NB4 (cell line): ENCODE data around the gene TMEM229B.

ENCODE experiments used
- DNase-seq: peaks from one replicate; pipeline ENCODE4 v3.0.0; 2010; ENCODE audit warnings: low read depth
- H3K4me3 ChIP-seq: one replicate; pipeline ENCODE4 v1.5.1; 2011; ENCODE audit warnings: mild to moderate bottlenecking, low read depth, low read length, moderate library complexity
- CTCF ChIP-seq: IDR thresholded peaks from one replicate; pipeline ENCODE4 v1.5.1; 2012; ENCODE audit warnings: low read depth, low read length
- MAX ChIP-seq: IDR thresholded peaks from 2 replicates; pipeline ENCODE4 v1.6.1; 2011; ENCODE audit warnings: low read depth, low read length
- MYC ChIP-seq: IDR thresholded peaks from 2 replicates; pipeline ENCODE4 v1.6.1; 2011; ENCODE audit warnings: low read depth, low read length
- POLR2A ChIP-seq: IDR thresholded peaks from 2 replicates; pipeline ENCODE4 v1.6.1; 2011; ENCODE audit warnings: mild to moderate bottlenecking; ENCODE audit not compliant: insufficient read length; ENCODE audit errors: extremely low read depth

TMEM229B gene

GRCh38 chr14:67487937-67488893 lies at the start of gene TMEM229B:
Gene TMEM229B (minus strand): TSS chr14:67488721. CDS start chr14:67473923, 14,798 bp downstream.
- peak; percentile 81 for TF ChIP-seq MYC
- peak; percentile 56 for TF ChIP-seq POLR2A
- no peak for TF ChIP-seq CTCF
- peak; percentile 84 for TF ChIP-seq MAX
- H3K4me3 ChIP-seq: peak within 1 kb of the TSS; percentile 80

GRCh38 chr14:67537736-67538135 lies 49.2 kb upstream of the TMEM229B start:
- DNase-seq: no peak
- H3K4me3 ChIP-seq: no peak overlapping the region

More at GRCh38 chr14:67487937-67488893, at the start of gene TMEM229B:
- DNase-seq: peak; percentile 90

GRCh38 chr14:67536087-67536486 lies 47.6 kb upstream of the TMEM229B start:
- TF ChIP-seq POLR2A (no peak), MYC (no peak), CTCF (no peak), MAX (no peak)
- DNase-seq: no peak

More at GRCh38 chr14:67537736-67538135, 49.2 kb upstream of the TMEM229B start:
- TF ChIP-seq POLR2A: no peak

DNA sequence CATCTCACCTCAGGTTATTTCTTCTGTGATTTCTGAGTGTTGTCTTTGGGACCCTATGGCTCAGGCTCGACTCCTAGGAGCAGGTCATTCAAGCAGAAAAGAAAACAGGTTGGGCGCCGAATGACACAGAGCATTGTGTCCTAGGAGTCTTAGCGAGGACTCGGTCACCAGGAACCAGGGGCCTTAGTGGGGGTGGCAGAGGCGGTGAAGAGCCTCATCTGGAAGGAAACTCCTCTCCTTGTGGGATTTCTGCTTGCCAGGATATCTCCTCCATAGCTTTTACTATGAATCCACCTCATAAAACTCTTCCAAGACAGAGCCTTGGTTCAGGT lies 45.2 kb upstream of the TMEM229B start:
- no peak for DNase-seq
- H3K4me3 ChIP-seq: no peak overlapping the region
- TF ChIP-seq MAX (no peak), POLR2A (no peak), CTCF (no peak), MYC (no peak)

More at GRCh38 chr14:67536087-67536486, 47.6 kb upstream of the TMEM229B start:
- H3K4me3 ChIP-seq: no peak overlapping the region

GRCh38 chr14:67532998-67533753 lies 44.7 kb upstream of the TMEM229B start, which contains the start of gene PLEKHH1:
Gene PLEKHH1 (plus strand): TSS chr14:67533290. CDS start chr14:67541868, 8,578 bp downstream.
- DNase-seq: peak; percentile 82
- peak within 1 kb of the TSS; percentile 23 for H3K4me3 ChIP-seq
- TF ChIP-seq MAX (no peak), POLR2A (no peak), CTCF (no peak), MYC (no peak)

DNA sequence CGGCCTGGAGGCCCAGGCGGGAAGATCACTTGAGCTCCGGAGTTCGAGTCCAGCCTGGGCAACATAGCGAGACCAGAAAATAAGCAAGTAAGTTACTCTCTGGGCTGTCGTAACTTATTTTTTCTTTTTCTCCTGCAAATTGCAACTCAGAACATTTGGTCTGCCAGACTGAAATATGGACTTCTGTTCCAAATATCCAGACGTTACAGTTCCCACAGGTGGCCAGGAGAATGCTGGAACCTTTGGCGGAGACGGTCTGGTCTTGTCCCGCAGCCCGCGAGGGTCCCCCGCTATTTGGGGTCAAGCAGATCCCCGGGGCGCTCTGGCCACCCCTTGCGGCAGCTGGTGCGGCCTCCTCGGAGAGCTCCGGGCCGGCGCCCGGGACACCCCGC lies 44.1 kb upstream of the TMEM229B start:
- H3K4me3 ChIP-seq: peak overlapping the region; percentile 23
- no peak for DNase-seq
- TF ChIP-seq CTCF (no peak), MAX (no peak), POLR2A (no peak), MYC (no peak)
